Osteocyte (in vitro differentiated cells): ENCODE data around the gene C10orf90. TPM values are rescaled to one million over a fixed set of nuclear protein-coding genes. Genes with fewer than 3 reads are reported as not detected.

ENCODE experiments used
- DNase-seq: peaks from one replicate; pipeline ENCODE4 v3.0.0; 2021; ENCODE audit warnings: mixed read lengths; ENCODE audit not compliant: unreplicated experiment; ENCODE audit errors: extremely low spot score
- H3K27ac Mint-ChIP-seq: one replicate; pipeline ENCODE4 v1.8.0; 2021; ENCODE audit warnings: mild to moderate bottlenecking, mixed read lengths; ENCODE audit not compliant: unreplicated experiment
- H3K27me3 Mint-ChIP-seq: one replicate; pipeline ENCODE4 v1.8.0; 2021; ENCODE audit warnings: mixed read lengths; ENCODE audit not compliant: unreplicated experiment
- H3K36me3 Mint-ChIP-seq: one replicate; pipeline ENCODE4 v1.8.0; 2021; ENCODE audit warnings: mixed read lengths; ENCODE audit not compliant: unreplicated experiment
- H3K4me1 Mint-ChIP-seq: one replicate; pipeline ENCODE4 v1.8.0; 2021; ENCODE audit warnings: mixed read lengths; ENCODE audit not compliant: unreplicated experiment
- H3K4me3 Mint-ChIP-seq: one replicate; pipeline ENCODE4 v1.8.0; 2021; ENCODE audit warnings: mild to moderate bottlenecking, moderate library complexity, mixed read lengths; ENCODE audit not compliant: unreplicated experiment
- H3K9me3 Mint-ChIP-seq: one replicate; pipeline ENCODE4 v1.8.0; 2021; ENCODE audit warnings: mixed read lengths; ENCODE audit not compliant: unreplicated experiment
- CTCF ChIP-seq: fragments of 200-600 bp; sonication (generic); IDR thresholded peaks from 2 replicates; pipeline ENCODE4 v1.5.0; 2021; ENCODE audit warnings: antibody characterized with exemption, mild to moderate bottlenecking, moderate library complexity
- total RNA-seq: library from RNA; stranded (reverse); gene quantifications from 2 replicates; pipeline ENCODE4 v1.2.1, GENCODE V29; 2021

C10orf90 gene
- total RNA-seq, 1 donor from 2014 or later, result not detected

- Mint-ChIP-seq H3K9me3 (peaks cover 12% of the 10 kb centered on the region), H3K4me1 (no peaks in the 10 kb centered on the region), H3K27ac (no peak overlapping the region), H3K27me3 (no peaks in the 10 kb centered on the region), H3K36me3 (no peaks in the 10 kb centered on the region), H3K4me3 (no peak overlapping the region)
- no peak for DNase-seq
- TF ChIP-seq CTCF, result no peak
Observed at GRCh38 chr10:126696684-126697083, 26.2 kb upstream of the C10orf90 start.

GRCh38 chr10:126691456-126691855 is 21.0 kb upstream of the C10orf90 start:
- DNase-seq, result no peak
- no peaks in the 10 kb centered on the region for H3K4me1 Mint-ChIP-seq
- H3K36me3 Mint-ChIP-seq, result no peaks in the 10 kb centered on the region
- H3K4me3 Mint-ChIP-seq, result no peak overlapping the region
- no peak overlapping the region for H3K27ac Mint-ChIP-seq
- H3K9me3 Mint-ChIP-seq, result peaks cover 12% of the 10 kb centered on the region
- H3K27me3 Mint-ChIP-seq, result no peaks in the 10 kb centered on the region
- no peak for TF ChIP-seq CTCF

- H3K27me3 Mint-ChIP-seq, result no peaks in the 10 kb centered on the region
- no peak overlapping the region for H3K27ac Mint-ChIP-seq
- H3K9me3 Mint-ChIP-seq, result peaks cover 12% of the 10 kb centered on the region
- H3K36me3 Mint-ChIP-seq, result no peaks in the 10 kb centered on the region
- no peaks in the 10 kb centered on the region for H3K4me1 Mint-ChIP-seq
- DNase-seq, result no peak
- TF ChIP-seq CTCF, result no peak
- no peak overlapping the region for H3K4me3 Mint-ChIP-seq
Observed at GRCh38 chr10:126690534-126690933, 20.0 kb upstream of the C10orf90 start.

- Mint-ChIP-seq H3K27ac (no peak overlapping the region), H3K9me3 (peaks cover 15% of the 10 kb centered on the region)
Observed at GRCh38 chr10:126689461-126689994, 19.0 kb upstream of the C10orf90 start.

GRCh38 chr10:126687121-126687606 is 16.7 kb upstream of the C10orf90 start:
- Mint-ChIP-seq H3K4me3 (no peak overlapping the region), H3K4me1 (no peaks in the 10 kb centered on the region), H3K27ac (no peak overlapping the region), H3K27me3 (no peaks in the 10 kb centered on the region), H3K36me3 (no peaks in the 10 kb centered on the region), H3K9me3 (peaks cover 6% of the 10 kb centered on the region)
- TF ChIP-seq CTCF, result no peak
- DNase-seq, result no peak

More at GRCh38 chr10:126689461-126689994, 19.0 kb upstream of the C10orf90 start:
- Mint-ChIP-seq H3K36me3 (no peaks in the 10 kb centered on the region), H3K27me3 (no peaks in the 10 kb centered on the region), H3K4me3 (no peak overlapping the region), H3K4me1 (no peaks in the 10 kb centered on the region)
- no peak for DNase-seq
- TF ChIP-seq CTCF, result no peak
